ENCODE data around the gene ARSG.
"Not testable (repeated sequence)": the region's sequence is repeated elsewhere in the genome, so short reads cannot be mapped to it uniquely, and the experiment has no call there.

DNA sequence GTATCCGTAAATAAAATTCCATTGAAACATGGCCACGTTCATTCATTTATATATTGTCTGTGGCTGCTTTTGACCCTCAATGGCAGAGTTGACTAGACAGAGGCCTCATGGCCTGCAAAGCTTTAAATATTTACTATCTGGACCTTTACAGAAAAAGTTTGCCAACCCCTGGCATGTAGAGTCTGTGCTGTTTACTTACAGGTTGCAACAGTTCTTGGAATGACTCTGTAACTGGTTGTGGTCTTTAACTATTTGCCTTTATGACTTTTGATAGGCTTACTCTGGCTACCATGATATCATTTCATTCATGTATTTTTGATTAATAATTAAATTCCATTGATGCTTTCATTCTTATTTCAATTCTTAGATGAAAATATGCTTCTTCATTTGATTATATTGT lies 25.5 kb upstream of the ARSG start:
- not testable (repeated sequence) for TF ChIP-seq SMC3 (IDR thresholded peaks at IDR 0.05); MAZ (IDR thresholded peaks at IDR 0.05; ENCODE audit: borderline replicate concordance, low read depth, low read length); BHLHE40 (IDR thresholded peaks at IDR 0.05; ENCODE audit: low read depth, low read length); POLR2A (IDR thresholded peaks at IDR 0.05; ENCODE audit: low read length); HDAC2 (IDR thresholded peaks at IDR 0.05)
- TF ChIP-seq, protein P1, sequence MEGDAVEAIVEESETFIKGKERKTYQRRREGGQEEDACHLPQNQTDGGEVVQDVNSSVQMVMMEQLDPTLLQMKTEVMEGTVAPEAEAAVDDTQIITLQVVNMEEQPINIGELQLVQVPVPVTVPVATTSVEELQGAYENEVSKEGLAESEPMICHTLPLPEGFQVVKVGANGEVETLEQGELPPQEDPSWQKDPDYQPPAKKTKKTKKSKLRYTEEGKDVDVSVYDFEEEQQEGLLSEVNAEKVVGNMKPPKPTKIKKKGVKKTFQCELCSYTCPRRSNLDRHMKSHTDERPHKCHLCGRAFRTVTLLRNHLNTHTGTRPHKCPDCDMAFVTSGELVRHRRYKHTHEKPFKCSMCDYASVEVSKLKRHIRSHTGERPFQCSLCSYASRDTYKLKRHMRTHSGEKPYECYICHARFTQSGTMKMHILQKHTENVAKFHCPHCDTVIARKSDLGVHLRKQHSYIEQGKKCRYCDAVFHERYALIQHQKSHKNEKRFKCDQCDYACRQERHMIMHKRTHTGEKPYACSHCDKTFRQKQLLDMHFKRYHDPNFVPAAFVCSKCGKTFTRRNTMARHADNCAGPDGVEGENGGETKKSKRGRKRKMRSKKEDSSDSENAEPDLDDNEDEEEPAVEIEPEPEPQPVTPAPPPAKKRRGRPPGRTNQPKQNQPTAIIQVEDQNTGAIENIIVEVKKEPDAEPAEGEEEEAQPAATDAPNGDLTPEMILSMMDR (IDR thresholded peaks at IDR 0.05): not testable (repeated sequence)
- TF ChIP-seq, protein P2, sequence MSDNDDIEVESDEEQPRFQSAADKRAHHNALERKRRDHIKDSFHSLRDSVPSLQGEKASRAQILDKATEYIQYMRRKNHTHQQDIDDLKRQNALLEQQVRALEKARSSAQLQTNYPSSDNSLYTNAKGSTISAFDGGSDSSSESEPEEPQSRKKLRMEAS (IDR thresholded peaks at IDR 0.05): not testable (repeated sequence)
- TF ChIP-seq, protein P3, sequence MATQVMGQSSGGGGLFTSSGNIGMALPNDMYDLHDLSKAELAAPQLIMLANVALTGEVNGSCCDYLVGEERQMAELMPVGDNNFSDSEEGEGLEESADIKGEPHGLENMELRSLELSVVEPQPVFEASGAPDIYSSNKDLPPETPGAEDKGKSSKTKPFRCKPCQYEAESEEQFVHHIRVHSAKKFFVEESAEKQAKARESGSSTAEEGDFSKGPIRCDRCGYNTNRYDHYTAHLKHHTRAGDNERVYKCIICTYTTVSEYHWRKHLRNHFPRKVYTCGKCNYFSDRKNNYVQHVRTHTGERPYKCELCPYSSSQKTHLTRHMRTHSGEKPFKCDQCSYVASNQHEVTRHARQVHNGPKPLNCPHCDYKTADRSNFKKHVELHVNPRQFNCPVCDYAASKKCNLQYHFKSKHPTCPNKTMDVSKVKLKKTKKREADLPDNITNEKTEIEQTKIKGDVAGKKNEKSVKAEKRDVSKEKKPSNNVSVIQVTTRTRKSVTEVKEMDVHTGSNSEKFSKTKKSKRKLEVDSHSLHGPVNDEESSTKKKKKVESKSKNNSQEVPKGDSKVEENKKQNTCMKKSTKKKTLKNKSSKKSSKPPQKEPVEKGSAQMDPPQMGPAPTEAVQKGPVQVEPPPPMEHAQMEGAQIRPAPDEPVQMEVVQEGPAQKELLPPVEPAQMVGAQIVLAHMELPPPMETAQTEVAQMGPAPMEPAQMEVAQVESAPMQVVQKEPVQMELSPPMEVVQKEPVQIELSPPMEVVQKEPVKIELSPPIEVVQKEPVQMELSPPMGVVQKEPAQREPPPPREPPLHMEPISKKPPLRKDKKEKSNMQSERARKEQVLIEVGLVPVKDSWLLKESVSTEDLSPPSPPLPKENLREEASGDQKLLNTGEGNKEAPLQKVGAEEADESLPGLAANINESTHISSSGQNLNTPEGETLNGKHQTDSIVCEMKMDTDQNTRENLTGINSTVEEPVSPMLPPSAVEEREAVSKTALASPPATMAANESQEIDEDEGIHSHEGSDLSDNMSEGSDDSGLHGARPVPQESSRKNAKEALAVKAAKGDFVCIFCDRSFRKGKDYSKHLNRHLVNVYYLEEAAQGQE (IDR thresholded peaks at IDR 0.05): not testable (repeated sequence)
